GM15510 (cell line): ENCODE results near the gene GORAB.

Experiments
- POLR2A ChIP-seq: IDR thresholded peaks from 3 replicates; pipeline ENCODE4 v1.6.1; 2011; ENCODE audit warnings: borderline replicate concordance; ENCODE audit not compliant: insufficient read length; ENCODE audit errors: extremely low read depth

Gene GORAB, protein sequence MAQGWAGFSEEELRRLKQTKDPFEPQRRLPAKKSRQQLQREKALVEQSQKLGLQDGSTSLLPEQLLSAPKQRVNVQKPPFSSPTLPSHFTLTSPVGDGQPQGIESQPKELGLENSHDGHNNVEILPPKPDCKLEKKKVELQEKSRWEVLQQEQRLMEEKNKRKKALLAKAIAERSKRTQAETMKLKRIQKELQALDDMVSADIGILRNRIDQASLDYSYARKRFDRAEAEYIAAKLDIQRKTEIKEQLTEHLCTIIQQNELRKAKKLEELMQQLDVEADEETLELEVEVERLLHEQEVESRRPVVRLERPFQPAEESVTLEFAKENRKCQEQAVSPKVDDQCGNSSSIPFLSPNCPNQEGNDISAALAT

DNA sequence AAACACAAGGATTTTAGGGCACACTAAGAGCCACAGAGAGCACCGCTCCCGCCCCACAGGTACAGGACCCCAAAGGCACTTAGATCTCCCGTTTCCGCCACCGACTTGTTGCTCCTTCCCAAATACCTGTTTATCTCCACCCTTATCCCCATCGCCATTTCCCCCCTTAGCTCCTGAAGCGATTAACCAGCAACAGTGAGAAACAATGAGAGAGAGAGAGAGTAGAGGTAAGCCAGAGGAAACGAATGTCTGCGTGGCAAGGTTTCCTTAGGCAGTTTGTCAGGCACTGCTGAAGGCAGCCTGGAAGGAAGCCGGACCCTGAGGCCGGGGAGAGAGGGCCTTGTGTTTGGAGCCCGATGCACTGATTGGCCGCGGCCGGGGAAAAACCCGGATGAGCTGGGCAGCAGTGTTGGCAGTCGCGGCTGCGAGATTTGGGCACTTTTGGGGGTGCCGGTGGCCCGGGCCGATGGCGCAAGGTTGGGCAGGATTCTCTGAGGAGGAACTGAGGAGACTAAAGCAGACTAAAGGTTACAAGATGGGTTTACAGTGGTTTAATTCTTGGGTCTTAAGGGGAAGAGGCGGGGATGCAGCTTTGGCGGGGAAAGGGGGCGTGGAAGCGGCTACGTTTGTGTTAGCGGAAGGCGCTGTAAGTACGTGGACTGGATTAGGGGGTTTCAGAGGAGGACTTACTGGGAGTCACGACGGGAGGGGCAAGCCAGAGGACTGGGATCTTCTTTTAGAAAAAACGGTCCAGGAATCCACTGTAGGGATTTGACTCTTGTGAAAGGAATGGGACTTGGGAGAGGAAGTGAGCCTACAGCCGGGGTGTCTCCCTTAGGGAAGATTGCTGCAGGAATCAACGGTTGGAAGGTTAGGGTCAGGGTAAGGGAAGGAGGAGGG, at the start of gene GORAB:
Gene GORAB (plus strand): TSS at position 409 of the 900 bp plus-strand sequence. CDS start 58 bp downstream, at position 467.
- peak; percentile 67 for TF ChIP-seq POLR2A

DNA sequence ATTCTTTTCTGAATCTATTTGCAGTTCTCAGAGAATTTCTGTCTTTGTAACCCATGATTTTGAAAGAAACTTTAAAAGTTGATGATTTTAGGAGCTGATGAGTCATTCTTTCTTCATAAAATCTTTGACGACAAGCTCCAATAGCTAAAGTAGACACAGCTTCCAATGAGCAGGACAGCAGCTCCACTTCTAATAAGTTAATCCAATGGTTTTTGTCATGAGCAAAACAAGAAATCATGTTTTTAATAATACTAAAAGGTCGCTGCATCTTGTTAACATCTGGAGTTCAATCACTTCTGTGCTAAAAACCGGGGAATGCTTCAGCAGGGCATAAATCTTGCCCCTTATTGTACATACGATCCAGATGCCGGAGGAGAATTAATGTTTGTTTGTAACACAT, 48.9 kb upstream of the GORAB start:
- TF ChIP-seq POLR2A: no peak

DNA sequence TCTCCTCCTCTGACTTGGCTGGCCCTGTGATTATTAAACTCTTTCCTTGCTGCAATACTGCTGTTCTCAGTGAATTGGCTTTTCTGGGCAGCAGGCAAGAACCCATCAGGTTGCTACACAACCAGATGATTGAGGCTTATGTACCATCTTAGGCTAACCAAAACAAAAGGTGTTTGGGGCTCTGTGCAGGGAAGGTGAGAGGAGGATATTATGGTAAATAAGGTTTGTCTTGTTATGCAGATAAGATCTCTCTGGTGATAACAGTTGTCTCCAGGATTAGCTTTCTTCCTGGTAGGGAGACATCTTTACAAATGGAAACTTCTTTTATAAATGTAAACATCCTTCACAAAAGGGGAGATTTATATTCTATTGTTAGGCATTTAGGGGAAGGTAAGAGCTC, 44.5 kb upstream of the GORAB start:
- TF ChIP-seq POLR2A: no peak

DNA sequence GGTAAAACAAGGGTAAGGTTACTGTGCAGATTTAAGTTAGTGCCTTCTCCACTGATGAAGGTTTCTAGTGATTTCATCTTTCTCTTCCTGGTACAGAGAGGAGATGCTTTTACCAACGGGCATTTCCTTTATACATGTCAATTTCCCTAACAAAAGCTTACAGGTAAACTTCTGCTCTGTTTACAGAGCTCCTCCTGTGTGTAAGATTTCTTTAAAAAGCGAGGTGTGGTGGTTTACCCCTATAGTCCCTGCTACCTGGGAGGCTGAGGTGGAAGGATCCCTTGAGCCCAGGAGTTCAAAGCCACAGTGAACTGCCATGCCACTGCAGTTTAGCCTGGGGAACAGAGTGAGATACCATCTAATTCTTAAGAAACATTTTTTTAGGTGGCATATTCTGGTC, 40.7 kb upstream of the GORAB start:
- no peak for TF ChIP-seq POLR2A

DNA sequence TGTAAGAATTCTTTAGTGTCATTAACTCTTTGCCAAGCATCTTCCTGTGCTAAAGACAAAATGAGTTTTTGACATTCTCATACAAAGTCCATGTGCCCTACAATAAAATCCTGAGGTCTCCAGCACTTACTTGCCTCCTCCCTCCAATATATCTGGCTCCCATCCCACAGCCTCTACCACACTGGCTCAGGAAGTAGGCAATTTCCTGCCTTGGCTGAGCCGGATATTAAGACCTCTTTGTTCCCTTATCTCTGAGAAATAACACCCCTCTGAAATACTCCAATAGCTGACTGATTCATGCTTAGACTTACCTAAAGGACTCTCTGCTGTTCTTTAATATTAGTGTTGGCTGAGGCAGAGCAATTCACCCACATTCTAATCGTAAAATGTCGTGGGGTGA, 37.6 kb upstream of the GORAB start:
- TF ChIP-seq POLR2A: no peak

DNA sequence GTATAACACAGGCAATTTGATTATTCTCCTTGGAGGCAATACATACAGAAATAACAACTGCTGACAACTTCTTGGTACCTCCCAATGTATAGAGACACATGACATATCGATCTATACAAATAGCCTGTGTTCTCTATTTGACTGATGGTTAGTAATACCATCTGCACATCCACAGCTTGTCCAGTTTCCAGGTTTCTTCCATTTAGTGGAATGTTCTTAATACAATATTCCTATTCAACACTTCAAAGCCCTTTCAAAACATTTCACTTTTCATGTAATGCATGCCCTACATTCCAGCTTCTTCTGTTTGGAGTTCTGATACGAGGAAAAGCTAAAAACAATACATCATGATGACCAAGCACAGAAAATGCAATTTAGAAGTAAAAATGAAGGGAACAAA, 37.0 kb upstream of the GORAB start:
- no peak for TF ChIP-seq POLR2A

DNA sequence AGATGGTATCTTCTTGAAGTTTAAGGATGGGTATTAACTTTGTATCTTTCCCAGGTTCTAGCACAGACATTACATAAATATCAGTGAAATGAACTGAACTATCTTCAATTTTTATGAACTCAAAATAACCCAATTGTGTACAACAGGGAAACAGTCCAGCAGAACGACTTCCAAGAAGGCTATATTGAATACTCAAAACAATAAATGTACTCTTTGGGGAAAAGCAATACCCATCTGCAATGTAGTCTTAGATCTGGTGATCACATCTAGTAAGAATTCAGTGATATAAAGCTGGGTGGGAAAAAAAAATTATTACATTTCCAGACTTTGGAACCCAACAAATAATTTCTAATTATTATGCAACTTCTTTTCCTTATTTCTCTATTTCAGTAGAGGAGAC, 33.1 kb upstream of the GORAB start:
- no peak for TF ChIP-seq POLR2A

DNA sequence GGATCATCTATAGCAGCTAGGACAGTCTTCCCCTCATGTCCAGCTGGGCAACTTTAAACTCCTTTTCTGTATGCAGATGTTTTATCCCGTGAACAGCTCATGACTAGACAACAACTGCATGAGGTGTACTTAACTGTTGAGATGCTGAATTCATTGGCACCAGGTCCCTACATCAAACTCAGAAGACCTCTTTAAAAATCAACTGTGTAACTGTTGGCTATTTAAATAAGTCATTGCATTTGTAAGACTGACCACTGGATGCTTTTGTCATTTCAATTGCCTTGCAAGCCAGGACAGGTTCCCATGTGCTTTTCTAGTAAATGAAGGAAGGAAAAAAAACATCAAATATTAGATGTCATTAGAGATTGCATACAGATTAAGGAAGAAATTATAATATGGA, 28.3 kb upstream of the GORAB start:
- no peak for TF ChIP-seq POLR2A

DNA sequence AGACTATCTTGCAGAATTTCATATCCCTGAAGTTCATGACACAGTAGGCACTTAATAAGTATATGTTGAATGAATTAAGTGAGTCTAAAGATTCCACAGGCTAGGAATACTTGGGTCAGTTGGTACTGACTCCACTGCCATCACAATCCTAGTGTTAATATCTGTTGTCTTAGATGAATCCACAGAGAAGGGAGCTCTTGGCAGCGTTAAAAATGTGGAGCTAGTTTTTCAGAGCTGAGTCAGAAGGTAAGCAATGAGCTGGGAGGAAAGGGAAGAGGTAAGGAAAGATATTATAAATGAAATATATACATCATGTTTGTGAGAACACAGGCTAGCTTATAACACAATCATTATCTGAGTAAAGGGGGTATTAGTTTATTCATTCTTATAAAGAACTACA, 21.8 kb upstream of the GORAB start:
- no peak for TF ChIP-seq POLR2A

DNA sequence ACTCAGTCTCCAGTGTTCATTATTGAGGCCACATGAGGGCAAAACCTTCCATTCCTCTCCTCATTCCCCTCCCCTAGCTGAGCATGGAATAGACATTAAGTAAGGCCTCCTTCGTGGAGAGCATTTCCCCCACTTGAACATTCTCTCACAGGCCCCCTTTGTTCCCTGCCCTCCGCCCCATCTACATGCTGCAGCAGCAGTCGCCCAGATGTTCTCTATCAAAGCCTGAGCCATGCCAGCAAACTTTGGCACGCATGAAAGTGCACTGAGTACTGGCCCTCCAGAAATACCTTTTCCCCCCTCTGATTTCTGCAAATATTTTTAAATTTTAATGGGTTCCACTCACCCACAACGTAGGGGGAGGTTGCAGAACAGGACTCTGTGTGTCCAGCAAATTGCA, 20.9 kb upstream of the GORAB start:
- no peak for TF ChIP-seq POLR2A

DNA sequence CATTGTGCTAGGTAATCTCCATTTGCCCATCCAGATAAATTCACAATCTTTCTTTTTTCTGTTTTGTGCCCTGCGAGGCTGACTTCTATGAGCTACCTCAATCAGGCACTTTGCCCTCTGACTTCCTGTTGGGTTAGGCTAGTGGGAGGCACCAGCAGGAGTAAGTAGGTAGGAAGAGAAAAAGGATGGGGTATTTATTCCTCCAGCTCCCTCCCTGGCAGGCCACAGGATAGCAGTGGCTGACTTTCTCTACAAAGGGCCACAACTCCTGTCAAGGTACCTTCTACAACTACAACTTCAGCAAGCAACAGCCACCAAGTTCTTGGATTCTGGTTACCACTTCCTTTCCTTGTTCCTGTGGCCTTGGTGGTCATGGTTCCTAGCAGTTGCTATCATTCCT, 18.8 kb upstream of the GORAB start:
- TF ChIP-seq POLR2A: no peak

DNA sequence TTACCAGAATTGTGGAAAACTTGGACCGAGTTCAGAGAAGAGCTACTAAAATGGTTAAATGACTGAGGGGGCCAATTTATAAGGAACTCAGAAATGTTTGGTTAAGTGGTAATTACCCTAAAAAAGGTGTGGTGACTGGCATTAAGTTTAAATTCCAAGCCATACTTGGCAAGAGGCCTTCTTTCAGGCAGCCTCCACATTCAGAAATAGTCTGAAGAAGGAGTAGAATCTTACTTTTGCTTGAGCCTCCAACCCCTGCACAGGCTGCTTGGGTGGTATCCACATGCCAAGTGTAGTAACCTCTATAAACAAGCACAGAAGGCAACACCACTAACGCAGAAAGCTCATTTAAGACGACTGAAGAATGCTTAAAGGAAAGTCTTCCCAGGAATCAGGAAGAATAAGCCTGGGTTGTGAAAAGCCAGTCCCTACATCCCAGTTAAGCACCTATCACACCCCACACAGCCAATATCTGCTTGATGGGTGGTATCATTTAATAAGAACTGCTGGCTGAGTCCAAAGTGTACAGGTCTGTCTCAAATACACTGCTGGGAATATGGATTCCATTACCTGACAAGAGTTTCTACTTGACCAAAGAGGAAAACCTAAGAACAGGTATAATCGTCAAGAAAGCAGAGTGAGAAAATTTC, 13.7 kb upstream of the GORAB start:
- TF ChIP-seq POLR2A: no peak

DNA sequence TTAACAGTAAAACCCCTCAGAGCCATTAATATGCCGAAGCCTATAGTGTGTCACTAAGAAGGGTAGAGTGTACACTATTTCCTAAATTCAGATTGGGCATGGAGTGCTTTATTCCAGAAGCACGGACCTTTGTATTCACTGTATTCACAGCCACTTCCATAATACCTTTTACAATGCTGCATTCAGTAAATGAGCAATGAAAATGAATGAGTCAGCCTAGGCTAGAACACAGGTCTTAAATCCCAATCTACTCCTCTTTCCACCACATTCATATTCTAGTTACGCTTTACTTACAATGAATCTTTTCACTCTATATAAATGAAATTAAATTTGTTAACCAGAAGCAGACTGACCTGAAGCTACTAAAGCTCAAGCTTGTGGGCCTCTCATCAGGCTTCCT, 13.0 kb upstream of the GORAB start:
- no peak for TF ChIP-seq POLR2A

DNA sequence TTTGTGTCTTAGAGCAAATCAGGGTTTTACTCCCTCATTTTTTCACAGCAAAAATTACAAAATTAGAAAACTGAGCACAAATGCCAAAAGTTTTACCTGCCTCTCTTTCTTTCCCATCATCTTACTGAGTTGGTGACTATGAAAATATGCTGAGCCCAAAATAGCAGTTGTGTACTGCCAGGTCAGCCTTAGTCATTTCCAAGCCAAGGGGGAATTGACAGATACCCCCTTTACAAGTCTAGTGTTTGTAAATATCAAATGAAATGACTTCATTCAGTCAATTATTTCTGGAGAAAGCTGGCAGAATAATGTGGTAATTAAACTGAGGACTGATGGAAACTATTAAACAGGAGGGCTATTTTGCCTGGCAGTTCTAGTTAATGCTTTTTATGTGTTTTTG, 11.4 kb upstream of the GORAB start:
- TF ChIP-seq POLR2A: no peak

DNA sequence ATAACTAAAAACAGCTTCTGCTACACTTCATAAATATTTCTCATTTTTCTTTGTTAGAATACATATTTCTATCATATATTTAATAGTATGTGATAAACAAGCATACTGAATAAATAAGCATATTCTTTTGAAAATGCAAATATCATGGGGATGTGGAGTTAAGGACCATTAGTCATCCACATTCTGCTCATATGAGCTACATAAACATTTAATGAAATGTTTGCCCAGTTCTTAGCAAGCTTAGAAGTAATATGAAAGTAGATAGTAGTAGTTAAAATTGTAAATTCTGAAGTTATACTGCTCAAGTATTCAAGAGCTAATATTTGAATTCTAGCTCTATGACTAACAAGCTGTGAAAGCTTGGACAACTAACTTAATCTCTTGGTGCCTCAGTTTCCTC, 10.1 kb upstream of the GORAB start:
- no peak for TF ChIP-seq POLR2A
